Anterior cingulate cortex (tissue), 58 donors: ENCODE results near the gene HEXD.

ENCODE experiments used
- DNase-seq, 58 donors: peaks; one replicate each; lab custom pipeline; 2025; lab: John Stamatoyannopoulos, UW

The HEXD gene

GRCh38 chr17:82479602-82480001 is 61.5 kb downstream of the HEXD start:
- no peak for DNase-seq

GRCh38 chr17:82480318-82480717 is 62.2 kb downstream of the HEXD start:
- DNase-seq: no peak

DNA sequence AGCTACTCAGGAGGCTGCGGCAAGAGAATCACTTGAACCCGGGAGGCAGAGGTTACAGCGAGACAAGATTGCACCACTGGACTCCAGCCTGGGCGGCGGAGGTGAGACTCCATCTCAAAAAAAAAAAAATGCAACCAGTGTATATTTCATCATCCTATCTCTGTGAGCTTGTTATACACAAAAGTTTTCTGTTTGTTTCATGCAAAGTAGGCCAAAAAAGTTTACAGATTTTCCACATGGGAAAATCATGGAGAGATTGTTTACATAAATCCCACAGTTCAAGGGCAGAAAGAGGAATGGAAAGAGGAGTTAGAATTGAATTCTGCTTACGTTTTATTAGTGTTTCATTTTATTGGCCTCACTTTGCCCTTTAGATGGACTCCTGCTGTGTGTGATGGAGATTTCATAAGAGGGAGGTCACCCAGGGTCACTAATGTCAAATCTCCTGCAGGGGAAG is 65.1 kb downstream of the HEXD start:
- no peak for DNase-seq

- DNase-seq: no peak
Observed at GRCh38 chr17:82483836-82484235, 65.7 kb downstream of the HEXD start.

- DNase-seq: no peak
Observed at GRCh38 chr17:82486231-82487094, 68.3 kb downstream of the HEXD start.

DNA sequence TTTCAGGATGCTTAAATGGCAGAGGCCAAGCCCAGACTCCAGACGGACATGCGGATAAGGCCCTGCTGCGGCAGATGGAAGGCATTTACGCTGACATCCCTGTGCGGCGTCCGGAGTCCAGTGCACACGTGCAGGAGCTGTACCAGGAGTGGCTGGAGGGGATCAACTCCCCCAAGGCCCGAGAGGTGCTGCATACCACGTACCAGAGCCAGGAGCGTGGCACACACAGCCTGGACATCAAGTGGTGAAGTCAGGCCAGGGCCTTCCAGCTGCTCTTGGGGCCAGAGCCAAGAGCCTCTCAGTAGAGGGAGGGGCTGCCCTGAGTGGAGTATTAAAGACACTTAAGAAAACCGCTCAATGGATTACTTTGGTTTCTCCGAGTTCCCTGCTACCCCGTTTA is 69.8 kb downstream of the HEXD start:
- DNase-seq: peak in 9 of 58 donors; percentile 7 to 43 (median 13)

DNA sequence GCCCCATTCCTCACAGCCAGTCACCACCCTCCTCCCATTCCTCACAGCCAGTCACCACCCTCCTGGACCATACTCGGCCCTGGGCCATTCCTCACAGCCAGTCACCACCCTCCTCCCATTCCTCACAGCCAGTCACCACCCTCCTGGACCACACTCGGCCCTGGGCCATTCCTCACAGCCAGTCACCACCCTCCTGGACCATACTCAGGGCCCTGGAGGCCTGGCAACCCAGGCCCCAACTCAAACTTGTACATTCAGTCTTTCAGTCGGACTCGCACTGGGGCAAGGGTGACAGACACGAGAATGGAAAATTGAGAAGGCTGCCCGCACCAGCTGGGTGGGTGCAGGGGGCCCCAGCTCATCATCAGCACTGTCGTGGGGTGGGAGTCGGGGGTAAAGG is 71.0 kb downstream of the HEXD start:
- DNase-seq: peak in 44 of 58 donors; percentile 4 to 90 (median 54)

GRCh38 chr17:82489851-82490511 is 71.8 kb downstream of the HEXD start:
- DNase-seq: no peak

DNA sequence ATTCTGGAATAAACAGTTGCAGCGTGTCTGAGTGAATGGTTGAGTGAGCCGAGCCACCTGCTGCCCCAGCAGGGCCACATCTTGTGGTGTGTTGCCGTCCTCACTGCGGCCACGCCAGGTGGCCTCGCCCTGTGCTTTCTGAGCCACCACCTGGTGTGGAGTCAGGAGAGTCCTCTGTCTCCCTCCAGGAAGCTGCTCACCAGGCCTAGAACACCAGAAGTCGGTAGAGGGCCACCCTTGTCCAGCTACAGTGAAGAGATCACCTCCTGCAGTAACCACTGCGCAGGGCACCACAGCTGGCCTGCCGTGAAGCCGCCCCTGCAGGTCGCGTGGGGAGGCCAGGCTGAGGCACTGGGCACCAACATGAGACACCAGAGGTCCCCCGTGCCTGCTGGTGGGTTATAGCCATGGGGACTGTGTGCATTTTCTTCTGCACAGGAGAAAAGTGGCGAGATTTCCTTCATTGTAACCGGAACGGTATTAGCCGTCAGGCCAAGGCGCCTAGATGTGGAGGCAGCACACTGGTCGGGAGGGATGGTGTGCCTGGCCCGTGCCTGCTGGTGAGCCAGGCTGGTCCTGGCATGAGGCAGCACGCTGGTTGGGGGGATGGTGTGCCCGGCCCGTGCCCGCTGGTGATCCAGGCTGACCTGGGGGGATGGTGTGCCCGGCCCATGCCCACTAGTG is 72.5 kb downstream of the HEXD start:
- no peak for DNase-seq

- no peak for DNase-seq
Observed at GRCh38 chr17:82491196-82491530, 73.0 kb downstream of the HEXD start.

DNA sequence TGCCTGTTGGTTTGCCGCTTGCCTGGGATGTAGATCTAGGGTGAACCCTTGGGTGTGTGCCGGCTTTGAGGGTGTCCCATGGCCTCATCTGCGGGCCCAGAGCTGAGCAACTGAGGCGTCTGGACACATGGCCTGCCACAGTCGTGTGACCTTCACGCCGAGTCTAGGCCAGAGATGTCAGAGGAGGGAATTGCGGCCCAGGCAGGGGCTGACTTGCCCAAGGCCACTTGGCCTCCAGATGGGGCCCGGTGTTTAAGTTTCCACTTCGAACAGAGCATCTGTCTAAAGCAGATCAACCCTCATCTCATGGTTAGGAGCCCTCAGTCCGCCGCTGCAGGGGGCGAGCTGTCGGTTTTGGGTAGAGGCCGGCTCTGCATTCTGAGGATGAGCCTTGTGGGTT is 73.4 kb downstream of the HEXD start:
- DNase-seq: no peak
